Heart left ventricle (tissue), 16 donors: Measurements from ENCODE around the gene NMNAT2. TPM values are rescaled to one million over a fixed set of nuclear protein-coding genes. Genes with fewer than 3 reads are reported as not detected.

Experiments
- ATAC-seq, 4 donors: fragments of 200-7000 bp; cut with Tn5 transposase; one replicate each; pipeline ENCODE4 v1.9.1; 2020 to 2022; ENCODE audit warnings: moderate library complexity in 4 of 4, mild to moderate bottlenecking in 3 of 4, moderate number of reproducible peaks in 1 of 4
- DNase-seq, 5 donors: peaks; one replicate each; pipeline ENCODE4 v3.0.0-alpha.2; 2020
- H3K27ac ChIP-seq, 12 donors: fragments of 200-600 bp; sonication (generic) in 4 of 12; one replicate each; pipeline versions ENCODE4 v1.5.0 to v1.8.0; 2016 to 2022; ENCODE audit warnings: mild to moderate bottlenecking in 2 of 12
- H3K27me3 ChIP-seq, 9 donors: fragments of 200-600 bp; sonication (generic) in 2 of 9; one replicate each; pipeline versions ENCODE4 v1.5.1 to v1.8.0; 2016 to 2022; ENCODE audit warnings: mild to moderate bottlenecking in 3 of 9
- H3K36me3 ChIP-seq, 9 donors: fragments of 200-600 bp; sonication (generic) in 2 of 9; one replicate each; pipeline versions ENCODE4 v1.5.0 to v1.8.0; 2018 to 2022; ENCODE audit warnings: mild to moderate bottlenecking in 2 of 9
- H3K4me1 ChIP-seq, 12 donors: fragments of 200-600 bp; sonication (generic) in 4 of 12; one replicate each; pipeline versions ENCODE4 v1.5.0 to v1.8.0; 2016 to 2022; ENCODE audit warnings: mild to moderate bottlenecking in 3 of 12
- H3K4me3 ChIP-seq, 12 donors: fragments of 200-600 bp; sonication (generic) in 4 of 12; one replicate each; pipeline versions ENCODE4 v1.5.0 to v1.8.0; 2017 to 2022; ENCODE audit warnings: mild to moderate bottlenecking in 9 of 12, moderate library complexity in 4 of 12
- H3K9me3 ChIP-seq, 12 donors: fragments of 200-600 bp; sonication (generic) in 4 of 12; one replicate each; pipeline versions ENCODE4 v1.5.0 to v1.8.0; 2016 to 2022; ENCODE audit warnings: mild to moderate bottlenecking in 1 of 12
- CTCF ChIP-seq, 12 donors: fragments of 200-600 bp; sonication (generic) in 4 of 12; IDR thresholded peaks; one replicate each; pipeline versions ENCODE4 v1.5.0 to v1.8.0; 2018 to 2022; ENCODE audit warnings: antibody characterized with exemption in 12 of 12, mild to moderate bottlenecking in 5 of 12
- POLR2A ChIP-seq, 2 donors: fragments of 450-650 bp; IDR thresholded peaks; one replicate each; pipeline ENCODE4 v1.6.1; 2017; ENCODE audit warnings: antibody characterized with exemption in 2 of 2, mild to moderate bottlenecking in 2 of 2, moderate library complexity in 2 of 2
- WGBS, 4 donors: extraction: QIAGEN DNeasy Blood & Tissue Kit in 2 of 4; methylation state at CpG; one replicate each; pipeline versions ENCODE4 v1.1.5 to v1.1.7; 2013 to 2018; 5-methylcytosine and 5-hydroxymethylcytosine counted together
- intact Hi-C, 10 donors: fragments of 100-400 bp; cut with DNase I; formaldehyde crosslinking; loops; one replicate each; pipeline versions ENCODE4 v1.11.1 to v1.14.2; 2022
- polyA plus RNA-seq, 2 donors: library from polyadenylated mRNA; stranded (reverse); fragments of 200-250 nt; gene quantifications; one replicate each; pipeline ENCODE4 v1.2.3, GENCODE V29; 2013
- total RNA-seq, 9 donors: library from RNA; depleted of rRNA in 2 of 9; stranded (reverse); fragments of >200 nt in 2 of 9; fragmentation: NEBNext Ultra II Directional in 3 of 9; extraction: Animal tissue kit (Norgen Biotek cat#: 25700) in 3 of 9; gene quantifications; one replicate each; pipeline versions ENCODE4 v1.1.0 to v1.2.4, GENCODE V29; 2016 to 2023
- donor health status: ischemic (EF 13 %, LVEDD 7.1; RV severe dilation, severe dysfunction).
- donor health status: healthy with polysubstance abuse.
- donor health status: DM: no; HTN: yes; CAD: no.
- donor health status: DM: no; HTN: no; CAD: no.
- donor health status: ischemic (EF 25% LVEDD 6.9; RV normal size, moderate dysfunction).
- donor health status: ischemic (EF 25% LVEDD 5.7; RV mildly dilated, moderate dysfunction).
- donor health status: healthy.
- donor health status: DM: yes; HTN: yes; CAD: no.
- donor health status: ischemic (EF 35%, LVEDD 5.7; RV mildly dilated, moderate dysfunction).
- donor health status: nonischemic (EF 11% LVEDD 7.7; RV severe dilation, severe dysfunction).
- donor health status: DM: yes; HTN: yes; CAD: no.
- donor health status: PGD.
- donor health status: ischemic (EF 29% LVEDD 5.4; RV normal size, mild dysfunction).
- donor health status: nonischemic (EF 23%, LVEDD 6.1; RV moderate dilation, normal function).

The NMNAT2 gene
- total and polyA plus RNA-seq, 11 donors: 0.53 to 5.1 (median 1.9) TPM

DNA sequence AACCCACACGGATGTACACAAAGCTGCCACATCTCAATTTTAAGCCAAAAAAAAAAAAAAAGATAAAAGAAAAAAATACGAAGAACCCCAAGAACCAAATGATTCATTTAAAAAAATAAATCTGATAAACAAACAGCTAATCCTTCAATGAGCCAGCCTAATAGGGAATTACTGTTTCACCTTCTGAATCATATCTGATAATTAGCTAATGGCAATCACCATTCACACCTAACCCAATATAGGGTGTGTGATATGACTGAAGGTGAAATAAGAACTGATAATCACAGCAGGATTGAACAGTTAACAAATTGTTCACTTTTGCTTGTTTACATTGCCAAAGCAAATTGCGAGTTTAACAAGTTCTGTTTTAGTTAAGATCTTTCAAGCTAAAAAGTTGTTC lies 170.7 kb downstream of the NMNAT2 start:
- no peaks in the 10 kb centered on the region for H3K27me3 ChIP-seq
- TF ChIP-seq CTCF (IDR thresholded peaks at IDR 0.05) (no peak), POLR2A (IDR thresholded peaks at IDR 0.05) (no peak)
- H3K9me3 ChIP-seq: no peaks in the 10 kb centered on the region
- no peak overlapping the region for H3K27ac ChIP-seq
- intact Hi-C loops: no loop called here
- H3K4me1 ChIP-seq: peaks cover 0 to 44% (median 13%) of the 10 kb centered on the region in 12 donors
- no peaks in the 10 kb centered on the region for H3K36me3 ChIP-seq
- WGBS, 4 donors: 92 to 95% (median 94%) methylated on average over 3 of the region's 3 CpGs
- DNase-seq: no peak
- no peak overlapping the region for H3K4me3 ChIP-seq
- no peak for ATAC-seq

GRCh38 chr1:183247066-183247465 lies 171.1 kb downstream of the NMNAT2 start:
- no peak for TF ChIP-seq POLR2A (IDR thresholded peaks at IDR 0.05)
- no peak for TF ChIP-seq CTCF (IDR thresholded peaks at IDR 0.05)
- Histone ChIP-seq H3K27me3 (no peaks in the 10 kb centered on the region), H3K27ac (no peak overlapping the region), H3K4me3 (no peak overlapping the region), H3K9me3 (no peaks in the 10 kb centered on the region), H3K36me3 (no peaks in the 10 kb centered on the region), H3K4me1 (peaks cover 0 to 48% (median 13%) of the 10 kb centered on the region in 12 donors)
- ATAC-seq: no peak
- intact Hi-C loops: no loop called here
- DNase-seq: no peak
- 92 to 99% (median 95%) methylated on average over 11 of the region's 11 CpGs for WGBS, 4 donors

GRCh38 chr1:183246436-183246835 lies 171.7 kb downstream of the NMNAT2 start:
- Histone ChIP-seq H3K9me3 (no peaks in the 10 kb centered on the region), H3K4me3 (no peak overlapping the region), H3K27me3 (no peaks in the 10 kb centered on the region), H3K27ac (peak overlapping the region in 2 of 12 donors; percentile 1 to 42), H3K4me1 (peaks cover 0 to 53% (median 13%) of the 10 kb centered on the region in 12 donors), H3K36me3 (no peaks in the 10 kb centered on the region)
- no peak for DNase-seq
- intact Hi-C loops: no loop called here
- TF ChIP-seq CTCF (IDR thresholded peaks at IDR 0.05) (no peak), POLR2A (IDR thresholded peaks at IDR 0.05) (no peak)
- ATAC-seq: no peak

DNA sequence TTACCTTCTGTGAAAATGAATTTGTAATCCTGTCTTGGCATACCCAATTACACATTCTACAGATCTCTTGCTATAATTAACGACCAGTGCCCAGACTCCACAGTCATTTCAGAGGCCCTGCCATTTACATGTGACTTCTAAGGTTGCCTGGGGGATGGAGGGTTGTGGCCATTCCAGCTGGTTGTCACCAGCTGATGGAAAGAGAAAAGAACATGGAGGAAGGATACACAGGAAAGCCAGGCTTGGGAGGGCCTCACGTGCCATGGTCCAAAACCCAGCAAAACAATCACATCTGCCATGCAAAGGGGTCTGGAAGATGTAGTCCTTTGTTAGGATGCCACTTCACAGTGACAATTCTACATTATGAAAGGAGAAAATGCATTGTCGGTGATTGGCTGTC lies 172.8 kb downstream of the NMNAT2 start:
- no peak overlapping the region for H3K4me3 ChIP-seq
- H3K9me3 ChIP-seq: no peaks in the 10 kb centered on the region
- 93 to 98% (median 95%) methylated on average over 3 of the region's 3 CpGs for WGBS, 4 donors
- intact Hi-C loops: no loop called here
- no peak for TF ChIP-seq POLR2A (IDR thresholded peaks at IDR 0.05)
- no peak for TF ChIP-seq CTCF (IDR thresholded peaks at IDR 0.05)
- H3K36me3 ChIP-seq: no peaks in the 10 kb centered on the region
- no peak for ATAC-seq
- no peak for DNase-seq
- peaks cover 0 to 58% (median 13%) of the 10 kb centered on the region in 12 donors for H3K4me1 ChIP-seq
- H3K27ac ChIP-seq: peak overlapping the region in 8 of 12 donors; percentile 1 to 42 (median 30)
- H3K27me3 ChIP-seq: no peaks in the 10 kb centered on the region
